B cell (primary cell): ENCODE measurements around the gene TGFBR3. TPM values are rescaled to one million over a fixed set of nuclear protein-coding genes. Genes with fewer than 3 reads are reported as not detected.

Source experiments
- ATAC-seq: fragments of 200-7000 bp; cut with Tn5 transposase; one replicate; pipeline ENCODE4 v1.10.0; 2021; ENCODE audit warnings: low read depth, mild to moderate bottlenecking, moderate number of reproducible peaks, moderate library complexity
- CTCF ChIA-PET: fragments of 350-600 bp; sonication (Branson Sonifier 250); formaldehyde crosslinking; loops from one replicate; lab custom pipeline; 2021; ENCODE audit warnings: antibody characterized with exemption, inconsistent platforms; lab: Charles Lee
- POLR2A ChIA-PET: fragments of 350-600 bp; sonication (Branson Sonifier 250); formaldehyde crosslinking; loops from one replicate; lab custom pipeline; 2021; ENCODE audit warnings: antibody characterized with exemption; lab: Charles Lee
- DNase-seq: peaks from one replicate; pipeline ENCODE4 v3.0.0; 2013
- H2AFZ ChIP-seq: 2 replicates; pipeline ENCODE4 v1.6.1; 2012; ENCODE audit warnings: mild to moderate bottlenecking, low read depth, low read length; ENCODE audit not compliant: insufficient read depth, poor library complexity, severe bottlenecking
- H3K27ac ChIP-seq, 2 donors: 1 replicate in 1 of 2; 2 replicates in 1 of 2; pipeline ENCODE4 v1.5.1; 2012 to 2013; ENCODE audit warnings: low read length in 2 of 2, mild to moderate bottlenecking in 2 of 2, moderate library complexity in 1 of 2
- H3K27me3 ChIP-seq, 4 experiments: fragments of 200-600 bp in 1 of 4; sonication (generic) in 1 of 4; replicated peaks in 1 of 4; 1 replicate in 2 of 4; 2 replicates in 2 of 4; pipeline versions ENCODE4 v1.6.1 to v1.7.0; 2013 to 2016; ENCODE audit warnings: low read length in 3 of 4, mild to moderate bottlenecking in 2 of 4, mixed read lengths in 1 of 4, moderate library complexity in 1 of 4; ENCODE audit not compliant: insufficient read depth in 4 of 4, control insufficient read depth in 3 of 4; ENCODE audit errors: control extremely low read depth in 1 of 4
- H3K36me3 ChIP-seq, 2 experiments: replicated peaks in 1 of 2; 1 replicate in 1 of 2; 2 replicates in 1 of 2; pipeline versions ENCODE4 v1.6.1 to v1.7.1; 2013; ENCODE audit warnings: low read length in 1 of 2; ENCODE audit not compliant: insufficient read depth in 2 of 2, control insufficient read depth in 1 of 2; ENCODE audit errors: control extremely low read depth in 1 of 2, extremely low read depth in 1 of 2
- H3K4me1 ChIP-seq, 2 donors: fragments of 200-600 bp in 1 of 2; sonication (generic) in 1 of 2; 1 replicate in 1 of 2; 2 replicates in 1 of 2; pipeline versions ENCODE4 v1.5.1 to v1.6.1; 2013 to 2017; ENCODE audit warnings: low read length in 2 of 2; ENCODE audit not compliant: control insufficient read depth in 2 of 2, insufficient read depth in 2 of 2
- H3K4me2 ChIP-seq: replicated peaks from 2 replicates; pipeline ENCODE3; 2012; ENCODE audit warnings: mild to moderate bottlenecking, low read depth, low read length; ENCODE audit not compliant: poor library complexity, severe bottlenecking
- H3K4me3 ChIP-seq, 5 experiments: fragments of 200-600 bp in 1 of 5; sonication (generic) in 1 of 5; 1 replicate in 3 of 5; 2 replicates in 2 of 5; pipeline versions ENCODE4 v1.5.1 to v1.7.0; 2011 to 2016; ENCODE audit warnings: low read length in 4 of 5, mild to moderate bottlenecking in 4 of 5, low read depth in 2 of 5, control low read depth in 1 of 5, moderate library complexity in 1 of 5; ENCODE audit not compliant: insufficient read depth in 1 of 5; ENCODE audit errors: control extremely low read depth in 1 of 5, extremely low read depth in 1 of 5
- H3K79me2 ChIP-seq: fragments of 200-600 bp; sonication (generic); one replicate; pipeline ENCODE4 v1.6.0; 2016; ENCODE audit warnings: low read length; ENCODE audit not compliant: control insufficient read depth, insufficient read depth
- H3K9ac ChIP-seq: fragments of 200-600 bp; sonication (generic); 2 replicates; pipeline ENCODE4 v1.6.1; 2017; ENCODE audit warnings: mild to moderate bottlenecking, low read length, moderate library complexity
- H3K9me3 ChIP-seq, 3 donors: one replicate each; pipeline versions ENCODE4 v1.6.1 to v1.7.1; 2013; ENCODE audit warnings: low read length in 2 of 3; ENCODE audit not compliant: control insufficient read depth in 2 of 3, insufficient read depth in 1 of 3; ENCODE audit errors: control extremely low read depth in 1 of 3
- H4K20me1 ChIP-seq: 2 replicates; pipeline ENCODE4 v1.6.0; 2012; ENCODE audit warnings: mild to moderate bottlenecking, low read length; ENCODE audit not compliant: insufficient read depth, control insufficient read depth, poor library complexity, severe bottlenecking
- H3K27ac Mint-ChIP-seq: one replicate; pipeline ENCODE4 v1.8.0; 2021; ENCODE audit warnings: mixed read lengths
- H3K27me3 Mint-ChIP-seq: one replicate; pipeline ENCODE4 v1.8.0; 2021; ENCODE audit warnings: mixed read lengths
- H3K4me1 Mint-ChIP-seq: one replicate; pipeline ENCODE4 v1.8.0; 2021; ENCODE audit warnings: mixed read lengths
- H3K4me3 Mint-ChIP-seq: one replicate; pipeline ENCODE4 v1.8.0; 2021; ENCODE audit warnings: mixed read lengths
- H3K9me3 Mint-ChIP-seq: one replicate; pipeline ENCODE4 v1.8.0; 2022; ENCODE audit warnings: mixed read lengths; ENCODE audit not compliant: insufficient read depth
- EZH2 ChIP-seq: IDR thresholded peaks from 2 replicates; pipeline ENCODE4 v1.6.1; 2012; ENCODE audit warnings: borderline replicate concordance, low read depth, mild to moderate bottlenecking, moderate library complexity, low read length; ENCODE audit not compliant: insufficient read depth, poor library complexity, severe bottlenecking
- WGBS: methylation state at CpG from one replicate; pipeline ENCODE4 v1.1.5; 2013; ENCODE audit warnings: missing lambda C conversion rate; ENCODE audit not compliant: insufficient coverage; 5-methylcytosine and 5-hydroxymethylcytosine counted together
- intact Hi-C: fragments of 100-400 bp; cut with micrococcal nuclease; formaldehyde crosslinking; loops from one replicate; pipeline ENCODE4 v1.10.0; 2022
- polyA plus RNA-seq: library from polyadenylated mRNA; depleted of rRNA; stranded (reverse); fragments of >200 nt; gene quantifications from 2 replicates; pipeline ENCODE4 v1.2.3, GENCODE V29; 2012
- total RNA-seq, 2 donors: library from RNA; stranded (reverse); fragments of 120-200 nt in 1 of 2; gene quantifications; 1 replicate in 1 of 2; 2 replicates in 1 of 2; pipeline versions ENCODE4 v1.2.3 to v1.2.4, GENCODE V29; 2013 to 2022
- TF ChIP-seq, protein P1 (sequence below): fragments of 200-600 bp; IDR thresholded peaks from one replicate; pipeline ENCODE4 v1.8.0; 2022; ENCODE audit warnings: antibody characterized with exemption, mild to moderate bottlenecking

Gene TGFBR3
- total and polyA plus RNA-seq, 2 donors (not counting 1 experiment from before 2014, with no cell fraction given), result 0.10 to 0.12 TPM

DNA sequence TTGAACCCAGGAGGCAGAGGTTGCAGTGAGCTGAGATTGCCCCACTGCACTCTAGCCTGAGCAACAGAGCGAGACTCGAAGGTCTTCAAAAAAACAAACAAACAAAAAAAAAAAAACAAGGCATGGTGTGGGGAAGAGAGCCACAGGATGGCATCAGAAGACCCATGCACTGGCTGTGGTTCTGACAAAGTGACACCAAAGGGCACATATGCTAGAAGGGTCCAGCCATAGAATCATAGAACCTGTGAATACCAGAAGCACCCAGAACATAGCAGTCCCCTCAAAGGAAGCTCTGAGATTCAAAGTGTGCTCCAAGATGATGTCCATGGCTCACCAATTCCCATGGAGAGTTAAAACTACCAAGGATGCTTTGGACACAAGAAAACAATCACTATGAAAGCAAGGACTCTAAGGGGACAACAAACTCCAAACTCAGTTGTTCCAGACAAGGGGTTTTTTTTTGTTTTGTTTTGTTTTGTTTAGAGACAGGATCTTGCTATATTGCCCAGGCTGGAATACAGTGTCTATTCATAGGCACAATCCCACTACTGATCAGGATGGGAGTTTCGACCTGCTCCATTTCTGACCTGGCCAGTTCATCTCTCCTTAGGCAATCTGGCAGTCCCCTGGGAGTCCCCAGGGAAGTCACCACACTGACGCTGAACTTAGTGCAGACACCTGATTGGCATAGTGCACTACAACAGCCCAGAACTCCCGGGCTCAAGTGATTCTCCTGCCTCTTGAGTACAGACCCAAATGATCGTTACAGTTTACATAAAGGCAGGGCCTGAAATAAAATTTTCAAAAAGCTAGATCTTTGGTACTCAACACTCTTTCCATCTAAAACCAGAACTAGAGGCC lies 56.4 kb downstream of the TGFBR3 start:
- intact Hi-C loops, result no loop called here

More for the DNA sequence above, 56.4 kb downstream of the TGFBR3 start:
- Histone ChIP-seq H3K9ac (no peak overlapping the region), H3K9me3 (no peaks in the 10 kb centered on the region), H3K36me3 (no peaks in the 10 kb centered on the region), H3K4me1 (no peaks in the 10 kb centered on the region), H2AFZ (no peak overlapping the region), H3K79me2 (no peaks in the 10 kb centered on the region), H3K4me3 (no peak overlapping the region), H3K27me3 (no peaks in the 10 kb centered on the region), H4K20me1 (no peaks in the 10 kb centered on the region), H3K4me2 (no peak overlapping the region), H3K27ac (no peak overlapping the region)
- H3K27me3 Mint-ChIP-seq, result peaks cover 4% of the 10 kb centered on the region
- ChIA-PET POLR2A (no interaction called here), CTCF (no interaction called here)
- WGBS, result 74% methylated on average over 4 of the region's 6 CpGs
- ATAC-seq, result no peak
- no peak overlapping the region for H3K27ac Mint-ChIP-seq
- no peak for DNase-seq
- no peak overlapping the region for H3K4me3 Mint-ChIP-seq
- H3K4me1 Mint-ChIP-seq, result no peaks in the 10 kb centered on the region
- TF ChIP-seq EZH2, result no peak
- TF ChIP-seq, protein P1, sequence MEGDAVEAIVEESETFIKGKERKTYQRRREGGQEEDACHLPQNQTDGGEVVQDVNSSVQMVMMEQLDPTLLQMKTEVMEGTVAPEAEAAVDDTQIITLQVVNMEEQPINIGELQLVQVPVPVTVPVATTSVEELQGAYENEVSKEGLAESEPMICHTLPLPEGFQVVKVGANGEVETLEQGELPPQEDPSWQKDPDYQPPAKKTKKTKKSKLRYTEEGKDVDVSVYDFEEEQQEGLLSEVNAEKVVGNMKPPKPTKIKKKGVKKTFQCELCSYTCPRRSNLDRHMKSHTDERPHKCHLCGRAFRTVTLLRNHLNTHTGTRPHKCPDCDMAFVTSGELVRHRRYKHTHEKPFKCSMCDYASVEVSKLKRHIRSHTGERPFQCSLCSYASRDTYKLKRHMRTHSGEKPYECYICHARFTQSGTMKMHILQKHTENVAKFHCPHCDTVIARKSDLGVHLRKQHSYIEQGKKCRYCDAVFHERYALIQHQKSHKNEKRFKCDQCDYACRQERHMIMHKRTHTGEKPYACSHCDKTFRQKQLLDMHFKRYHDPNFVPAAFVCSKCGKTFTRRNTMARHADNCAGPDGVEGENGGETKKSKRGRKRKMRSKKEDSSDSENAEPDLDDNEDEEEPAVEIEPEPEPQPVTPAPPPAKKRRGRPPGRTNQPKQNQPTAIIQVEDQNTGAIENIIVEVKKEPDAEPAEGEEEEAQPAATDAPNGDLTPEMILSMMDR, result no peak
- no peaks in the 10 kb centered on the region for H3K9me3 Mint-ChIP-seq
